Measurements from ENCODE around the gene S100A13.

DNA sequence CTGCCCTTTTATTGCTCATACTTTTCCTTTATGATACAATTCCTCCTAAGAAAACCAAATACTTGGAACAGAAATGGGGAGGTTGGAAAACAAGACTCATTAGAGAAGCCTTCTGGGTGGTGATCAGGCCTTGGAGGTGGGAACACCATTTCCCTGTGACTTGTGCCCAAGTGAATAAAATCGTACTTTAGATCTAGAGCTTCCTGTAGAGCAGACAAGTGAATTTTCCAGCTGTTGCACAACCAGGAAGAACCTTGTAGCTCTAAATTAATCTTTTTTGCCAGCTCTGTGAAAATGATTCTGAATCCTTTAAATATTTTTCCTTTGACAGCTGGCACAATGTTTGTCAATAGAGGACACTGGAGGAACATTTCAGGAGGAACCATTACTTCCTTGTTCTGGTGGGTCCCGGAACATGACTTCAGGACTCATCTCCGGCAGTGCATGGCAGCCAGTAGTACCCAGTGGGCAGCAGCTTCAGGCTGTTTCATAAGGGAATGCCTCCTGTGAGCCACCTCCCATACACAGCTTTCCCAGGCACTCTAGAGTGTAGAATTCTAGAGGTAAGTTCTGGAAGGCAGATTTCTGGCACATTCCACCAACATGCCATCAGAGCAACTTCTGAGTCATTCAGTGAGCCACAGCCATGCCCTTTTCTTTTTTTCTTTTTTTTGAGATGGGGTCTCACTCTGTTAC lies 25.6 kb upstream of the S100A13 start:
- TF ChIP-seq, protein P1, sequence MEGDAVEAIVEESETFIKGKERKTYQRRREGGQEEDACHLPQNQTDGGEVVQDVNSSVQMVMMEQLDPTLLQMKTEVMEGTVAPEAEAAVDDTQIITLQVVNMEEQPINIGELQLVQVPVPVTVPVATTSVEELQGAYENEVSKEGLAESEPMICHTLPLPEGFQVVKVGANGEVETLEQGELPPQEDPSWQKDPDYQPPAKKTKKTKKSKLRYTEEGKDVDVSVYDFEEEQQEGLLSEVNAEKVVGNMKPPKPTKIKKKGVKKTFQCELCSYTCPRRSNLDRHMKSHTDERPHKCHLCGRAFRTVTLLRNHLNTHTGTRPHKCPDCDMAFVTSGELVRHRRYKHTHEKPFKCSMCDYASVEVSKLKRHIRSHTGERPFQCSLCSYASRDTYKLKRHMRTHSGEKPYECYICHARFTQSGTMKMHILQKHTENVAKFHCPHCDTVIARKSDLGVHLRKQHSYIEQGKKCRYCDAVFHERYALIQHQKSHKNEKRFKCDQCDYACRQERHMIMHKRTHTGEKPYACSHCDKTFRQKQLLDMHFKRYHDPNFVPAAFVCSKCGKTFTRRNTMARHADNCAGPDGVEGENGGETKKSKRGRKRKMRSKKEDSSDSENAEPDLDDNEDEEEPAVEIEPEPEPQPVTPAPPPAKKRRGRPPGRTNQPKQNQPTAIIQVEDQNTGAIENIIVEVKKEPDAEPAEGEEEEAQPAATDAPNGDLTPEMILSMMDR (conservative IDR thresholded peaks at IDR 0.05 in 1 of 2, IDR thresholded peaks at IDR 0.05 in 1 of 2; ENCODE audit: extremely low read depth in 1 of 2, insufficient read depth in 1 of 2, low read depth in 1 of 2, low read length in 2 of 2), result no peak
- no peak for TF ChIP-seq EZH2 (IDR thresholded peaks at IDR 0.05; ENCODE audit: borderline replicate concordance, low read length)

Data from mammary epithelial cell (primary cell).